ENCODE data around the gene RBM28.

Gene RBM28

DNA sequence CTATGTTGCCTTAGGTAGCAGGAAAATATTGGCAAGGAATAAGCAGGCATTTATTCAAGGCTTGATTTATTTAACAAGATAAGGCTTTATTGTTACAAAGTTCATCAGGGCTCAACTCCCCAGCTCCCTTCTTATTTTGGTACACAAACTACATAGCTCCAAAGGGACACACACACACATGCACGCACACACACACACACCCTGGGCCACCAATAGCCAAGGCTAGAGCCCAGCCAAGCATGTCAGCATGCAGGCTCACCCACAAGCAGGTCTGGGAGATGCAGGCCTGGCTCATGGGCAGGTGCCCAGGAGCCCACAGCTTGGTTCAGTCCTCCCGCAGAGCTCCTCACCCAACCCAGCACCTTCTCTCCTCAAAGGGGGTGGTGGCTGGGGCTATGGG is 79.2 kb downstream of the RBM28 start:
- H3K4me3 ChIP-seq (ENCODE audit: low read length) = no peak overlapping the region

DNA sequence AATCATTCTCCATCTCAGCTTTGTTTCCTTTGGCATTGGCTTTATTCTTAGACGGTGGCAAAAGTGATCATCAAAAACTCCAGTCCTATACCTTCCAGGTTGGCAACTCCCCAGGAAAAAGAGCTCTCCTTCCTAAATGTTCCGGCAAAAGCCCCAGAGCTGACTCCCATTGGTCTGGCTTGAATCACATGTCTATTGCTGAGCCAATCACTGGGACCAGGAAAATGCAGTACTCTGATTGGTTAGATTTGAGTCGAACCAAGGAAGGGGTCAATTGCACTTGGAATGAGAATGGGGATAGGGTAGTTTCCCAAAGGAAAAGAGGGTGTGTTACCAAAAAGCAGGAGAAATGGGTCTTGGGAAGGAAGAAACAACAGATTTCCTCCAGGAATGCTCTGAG is 80.3 kb downstream of the RBM28 start:
- no peak overlapping the region for H3K27ac ChIP-seq (ENCODE audit: low read length)
- H3K4me3 ChIP-seq (ENCODE audit: low read length) = no peak overlapping the region
- no peaks in the 10 kb centered on the region for H3K9me3 ChIP-seq (ENCODE audit: insufficient read depth, low read depth, low read length)

More for the DNA sequence above, 79.2 kb downstream of the RBM28 start:
- peaks cover 29% of the 10 kb centered on the region for H3K4me1 ChIP-seq (ENCODE audit: insufficient read depth, low read length)
- H3K27me3 ChIP-seq (ENCODE audit: insufficient read depth, low read length) = no peaks in the 10 kb centered on the region
- no peaks in the 10 kb centered on the region for H3K9me3 ChIP-seq (ENCODE audit: insufficient read depth, low read depth, low read length)
- no peaks in the 10 kb centered on the region for H3K36me3 ChIP-seq (ENCODE audit: insufficient read depth, low read depth, low read length)
- H3K9ac ChIP-seq (ENCODE audit: low read depth, low read length) = no peak overlapping the region
- H3K27ac ChIP-seq (ENCODE audit: low read length) = no peak overlapping the region

DNA sequence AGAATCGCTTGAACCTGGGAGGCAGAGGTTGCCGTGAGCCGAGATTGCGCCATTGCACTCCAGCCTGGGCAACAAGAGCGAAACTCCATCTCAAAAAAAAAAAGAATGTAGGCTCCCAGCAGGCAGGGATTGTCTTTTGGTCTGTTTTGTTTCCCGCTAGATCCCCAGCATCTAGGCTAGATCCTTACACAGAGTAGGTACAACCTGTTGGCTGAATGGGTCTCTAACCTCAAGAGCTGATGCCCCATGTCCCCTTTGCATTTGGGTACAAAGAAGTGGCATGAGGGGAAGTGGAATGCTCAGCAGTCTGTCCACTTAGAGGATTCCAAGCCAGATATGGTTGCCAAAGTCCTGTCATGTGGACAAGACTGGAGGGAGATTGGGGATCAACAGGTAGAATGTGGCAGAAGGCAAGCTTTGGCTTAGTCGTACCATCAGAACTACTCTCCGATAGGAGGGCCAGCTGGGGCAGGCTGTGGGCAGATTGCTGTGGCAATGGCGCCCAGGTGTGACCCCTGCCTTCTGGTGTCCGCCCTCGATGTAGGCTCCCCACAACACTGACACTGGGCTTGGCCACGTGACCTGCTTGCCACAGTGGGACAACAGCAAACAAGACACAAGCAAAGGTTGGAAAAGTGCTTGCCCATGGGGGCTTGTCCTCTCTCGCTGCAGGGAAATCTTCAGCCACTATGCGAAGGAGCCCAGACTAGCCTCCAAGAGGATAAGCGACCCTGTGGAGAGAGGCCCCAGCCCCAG is 81.3 kb downstream of the RBM28 start:
- H3K4me3 ChIP-seq (ENCODE audit: low read length) = no peak overlapping the region
- no peak overlapping the region for H3K9ac ChIP-seq (ENCODE audit: low read depth, low read length)
- H3K27me3 ChIP-seq (ENCODE audit: insufficient read depth, low read length) = no peaks in the 10 kb centered on the region
- peaks cover 28% of the 10 kb centered on the region for H3K4me1 ChIP-seq (ENCODE audit: insufficient read depth, low read length)
- H3K36me3 ChIP-seq (ENCODE audit: insufficient read depth, low read depth, low read length) = no peaks in the 10 kb centered on the region
- no peak overlapping the region for H3K27ac ChIP-seq (ENCODE audit: low read length)
- H3K9me3 ChIP-seq (ENCODE audit: insufficient read depth, low read depth, low read length) = no peaks in the 10 kb centered on the region

More for the DNA sequence above, 80.3 kb downstream of the RBM28 start:
- Histone ChIP-seq H3K9ac (ENCODE audit: low read depth, low read length) (no peak overlapping the region), H3K36me3 (ENCODE audit: insufficient read depth, low read depth, low read length) (no peaks in the 10 kb centered on the region), H3K27me3 (ENCODE audit: insufficient read depth, low read length) (no peaks in the 10 kb centered on the region), H3K4me1 (ENCODE audit: insufficient read depth, low read length) (peaks cover 33% of the 10 kb centered on the region)

DNA sequence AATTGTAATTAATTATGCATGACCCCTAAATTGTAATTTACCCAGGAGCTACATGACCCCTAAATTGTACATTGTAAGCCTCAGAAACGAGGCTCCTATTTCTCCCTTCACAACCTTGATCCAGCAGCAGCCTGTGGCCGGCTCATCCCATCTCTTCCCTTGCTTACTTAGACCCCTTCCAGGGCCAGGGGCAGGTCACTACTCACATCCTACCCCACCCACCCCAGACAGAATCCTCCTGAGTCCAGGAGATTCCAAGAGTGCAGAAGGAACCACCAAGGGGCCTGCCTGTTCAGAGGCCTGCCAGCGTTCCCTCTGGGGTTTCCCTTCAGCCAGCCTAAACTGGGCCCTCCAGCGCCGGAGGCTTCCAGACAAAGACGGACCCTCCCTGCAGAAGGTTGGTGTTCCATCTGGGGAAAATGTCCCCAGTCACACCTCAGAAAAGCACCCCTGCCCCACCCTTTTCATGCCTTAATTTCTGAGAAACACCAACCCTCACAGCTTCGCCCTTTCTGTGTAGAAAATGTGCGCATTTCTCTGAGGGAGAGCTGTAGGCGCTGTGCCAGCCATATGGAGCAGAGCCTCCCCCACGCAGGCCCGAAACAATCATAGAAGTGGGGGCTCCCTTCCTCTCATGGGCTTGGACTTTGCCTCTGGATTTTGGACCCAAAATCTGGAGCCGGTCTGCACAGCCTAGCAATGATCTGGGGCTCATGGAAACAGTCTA is 83.5 kb downstream of the RBM28 start:
- H3K27me3 ChIP-seq (ENCODE audit: insufficient read depth, low read length) = no peaks in the 10 kb centered on the region
- H3K4me1 ChIP-seq (ENCODE audit: insufficient read depth, low read length) = peaks cover 11% of the 10 kb centered on the region
- no peak overlapping the region for H3K9ac ChIP-seq (ENCODE audit: low read depth, low read length)
- H3K27ac ChIP-seq (ENCODE audit: low read length) = no peak overlapping the region
- H3K9me3 ChIP-seq (ENCODE audit: insufficient read depth, low read depth, low read length) = no peaks in the 10 kb centered on the region
- H3K4me3 ChIP-seq (ENCODE audit: low read length) = no peak overlapping the region
- no peaks in the 10 kb centered on the region for H3K36me3 ChIP-seq (ENCODE audit: insufficient read depth, low read depth, low read length)

DNA sequence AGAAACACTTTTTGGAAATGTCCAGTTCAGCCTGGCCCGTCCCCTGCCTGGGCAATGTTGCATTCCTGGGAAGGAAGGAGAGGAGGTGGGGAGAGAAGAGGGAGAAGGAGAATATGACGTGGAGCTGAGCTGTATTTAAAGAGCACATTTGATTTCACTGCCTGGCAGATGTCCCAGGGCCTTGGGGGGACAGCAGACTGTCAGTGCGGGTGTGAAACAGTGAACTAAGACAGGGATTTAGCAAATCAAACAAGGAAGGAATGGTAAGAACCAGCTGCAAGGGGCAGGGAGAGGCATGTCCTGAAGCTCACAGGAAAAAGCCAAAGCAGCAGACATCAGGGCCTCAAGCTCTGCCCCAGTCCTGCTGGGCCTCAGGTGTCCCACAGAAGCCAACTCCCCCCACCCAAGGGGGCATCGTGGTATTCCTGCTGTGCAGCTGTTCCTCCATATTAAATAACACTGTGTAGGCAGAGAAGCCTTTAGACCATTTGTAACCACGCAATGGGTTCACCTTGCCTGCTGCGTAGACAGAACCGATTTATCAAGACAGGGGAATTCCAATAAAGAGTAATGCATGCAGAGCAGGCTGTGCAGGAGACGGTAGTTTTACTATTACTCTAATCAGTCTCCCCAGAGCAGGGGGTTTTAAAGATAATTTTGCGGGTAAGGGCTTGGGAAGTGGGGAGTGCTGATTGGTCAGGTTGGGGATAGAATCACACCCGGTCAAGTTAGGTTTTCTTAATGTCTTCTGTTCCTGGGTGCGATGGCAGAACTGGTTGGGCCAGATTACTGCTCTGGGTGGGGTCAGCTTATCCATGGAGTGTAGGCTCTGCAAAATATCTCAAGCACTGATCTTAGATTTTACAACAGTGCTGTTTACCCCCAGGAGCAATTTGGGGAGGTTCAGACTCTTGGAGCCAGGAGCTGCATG is 84.3 kb downstream of the RBM28 start:
- H3K27me3 ChIP-seq (ENCODE audit: insufficient read depth, low read length) = no peaks in the 10 kb centered on the region
- H3K9me3 ChIP-seq (ENCODE audit: insufficient read depth, low read depth, low read length) = no peaks in the 10 kb centered on the region
- H3K36me3 ChIP-seq (ENCODE audit: insufficient read depth, low read depth, low read length) = no peaks in the 10 kb centered on the region
- H3K4me1 ChIP-seq (ENCODE audit: insufficient read depth, low read length) = peaks cover 11% of the 10 kb centered on the region
- no peak overlapping the region for H3K4me3 ChIP-seq (ENCODE audit: low read length)
- no peak overlapping the region for H3K9ac ChIP-seq (ENCODE audit: low read depth, low read length)
- H3K27ac ChIP-seq (ENCODE audit: low read length) = no peak overlapping the region

DNA sequence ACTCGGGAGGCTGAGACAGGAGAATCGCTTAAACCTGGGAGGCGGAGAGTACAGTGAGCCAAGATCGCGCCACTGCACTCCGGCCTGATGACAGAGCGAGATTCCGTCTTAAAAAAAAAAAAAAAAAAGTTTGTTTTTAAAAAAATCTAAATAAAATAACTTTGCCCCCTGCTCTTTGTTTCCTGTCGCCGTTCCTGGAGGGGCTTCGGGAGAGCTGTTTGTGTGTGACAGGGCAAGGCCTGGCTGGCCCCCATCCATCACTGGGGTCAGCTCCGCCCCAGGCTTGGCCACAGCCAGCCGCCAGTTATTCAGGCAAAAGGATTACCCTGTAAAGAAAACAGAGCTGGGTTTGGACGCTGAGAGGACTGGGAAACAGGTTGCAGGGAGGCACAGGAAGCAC is 86.2 kb downstream of the RBM28 start:
- no peak overlapping the region for H3K9ac ChIP-seq (ENCODE audit: low read depth, low read length)
- no peak overlapping the region for H3K27ac ChIP-seq (ENCODE audit: low read length)
- no peaks in the 10 kb centered on the region for H3K36me3 ChIP-seq (ENCODE audit: insufficient read depth, low read depth, low read length)
- H3K9me3 ChIP-seq (ENCODE audit: insufficient read depth, low read depth, low read length) = no peaks in the 10 kb centered on the region
- H3K27me3 ChIP-seq (ENCODE audit: insufficient read depth, low read length) = no peaks in the 10 kb centered on the region
- peaks cover 11% of the 10 kb centered on the region for H3K4me1 ChIP-seq (ENCODE audit: insufficient read depth, low read length)
- no peak overlapping the region for H3K4me3 ChIP-seq (ENCODE audit: low read length)

DNA sequence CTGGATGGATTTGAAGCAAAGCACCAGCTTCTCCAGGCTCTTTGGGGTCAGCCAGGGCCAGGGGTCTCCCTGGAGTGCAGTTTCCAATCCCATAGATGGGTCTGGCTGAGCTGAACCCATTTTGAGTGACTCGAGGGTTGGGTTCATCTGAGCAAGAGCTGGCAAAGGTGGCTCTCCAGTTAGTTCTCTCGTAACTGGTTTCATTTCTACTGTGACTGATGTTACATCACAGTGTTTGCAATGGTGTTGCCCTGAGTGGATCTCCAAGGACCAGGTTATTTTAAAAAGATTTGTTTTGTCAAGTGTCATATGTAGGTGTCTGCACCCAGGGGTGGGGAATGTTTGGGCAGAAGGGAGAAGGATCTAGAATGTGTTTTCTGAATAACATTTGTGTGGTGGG is 88.4 kb downstream of the RBM28 start:
- no peaks in the 10 kb centered on the region for H3K27me3 ChIP-seq (ENCODE audit: insufficient read depth, low read length)
- H3K27ac ChIP-seq (ENCODE audit: low read length) = no peak overlapping the region
- peaks cover 11% of the 10 kb centered on the region for H3K4me1 ChIP-seq (ENCODE audit: insufficient read depth, low read length)
- no peak overlapping the region for H3K4me3 ChIP-seq (ENCODE audit: low read length)
- no peaks in the 10 kb centered on the region for H3K36me3 ChIP-seq (ENCODE audit: insufficient read depth, low read depth, low read length)
- no peaks in the 10 kb centered on the region for H3K9me3 ChIP-seq (ENCODE audit: insufficient read depth, low read depth, low read length)
- H3K9ac ChIP-seq (ENCODE audit: low read depth, low read length) = no peak overlapping the region

DNA sequence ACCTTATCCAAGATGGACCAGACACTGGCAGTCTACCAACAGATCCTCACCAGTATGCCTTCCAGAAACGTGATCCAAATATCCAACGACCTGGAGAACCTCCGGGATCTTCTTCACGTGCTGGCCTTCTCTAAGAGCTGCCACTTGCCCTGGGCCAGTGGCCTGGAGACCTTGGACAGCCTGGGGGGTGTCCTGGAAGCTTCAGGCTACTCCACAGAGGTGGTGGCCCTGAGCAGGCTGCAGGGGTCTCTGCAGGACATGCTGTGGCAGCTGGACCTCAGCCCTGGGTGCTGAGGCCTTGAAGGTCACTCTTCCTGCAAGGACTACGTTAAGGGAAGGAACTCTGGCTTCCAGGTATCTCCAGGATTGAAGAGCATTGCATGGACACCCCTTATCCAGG is 89.2 kb downstream of the RBM28 start:
- no peak overlapping the region for H3K9ac ChIP-seq (ENCODE audit: low read depth, low read length)
- peaks cover 4% of the 10 kb centered on the region for H3K4me1 ChIP-seq (ENCODE audit: insufficient read depth, low read length)
- H3K4me3 ChIP-seq (ENCODE audit: low read length) = no peak overlapping the region
- H3K9me3 ChIP-seq (ENCODE audit: insufficient read depth, low read depth, low read length) = no peaks in the 10 kb centered on the region
- no peaks in the 10 kb centered on the region for H3K36me3 ChIP-seq (ENCODE audit: insufficient read depth, low read depth, low read length)
- no peaks in the 10 kb centered on the region for H3K27me3 ChIP-seq (ENCODE audit: insufficient read depth, low read length)
- no peak overlapping the region for H3K27ac ChIP-seq (ENCODE audit: low read length)

DNA sequence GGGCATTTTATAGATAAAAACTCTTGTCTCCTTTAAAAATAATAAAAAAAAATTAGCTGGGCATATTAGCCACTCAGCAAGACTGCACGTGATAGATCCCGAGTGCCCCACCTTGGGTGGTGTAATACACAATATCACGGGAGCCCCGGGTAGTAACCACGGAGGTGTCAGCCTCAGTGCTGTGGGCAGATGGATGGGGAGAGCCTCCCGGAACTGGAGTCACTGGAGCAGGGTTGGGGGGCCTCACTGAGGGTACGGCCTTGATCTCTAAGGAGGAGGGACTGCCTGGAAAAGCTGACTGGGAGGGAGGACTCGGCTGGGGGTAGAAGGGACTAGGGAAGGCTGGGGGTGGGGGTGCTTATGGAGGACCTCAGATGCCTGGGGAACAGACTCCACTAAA is 90.0 kb downstream of the RBM28 start:
- Histone ChIP-seq H3K36me3 (ENCODE audit: insufficient read depth, low read depth, low read length) (no peaks in the 10 kb centered on the region), H3K27ac (ENCODE audit: low read length) (no peak overlapping the region), H3K9ac (ENCODE audit: low read depth, low read length) (no peak overlapping the region), H3K9me3 (ENCODE audit: insufficient read depth, low read depth, low read length) (no peaks in the 10 kb centered on the region), H3K4me3 (ENCODE audit: low read length) (no peak overlapping the region), H3K27me3 (ENCODE audit: insufficient read depth, low read length) (no peaks in the 10 kb centered on the region), H3K4me1 (ENCODE audit: insufficient read depth, low read length) (no peaks in the 10 kb centered on the region)

DNA sequence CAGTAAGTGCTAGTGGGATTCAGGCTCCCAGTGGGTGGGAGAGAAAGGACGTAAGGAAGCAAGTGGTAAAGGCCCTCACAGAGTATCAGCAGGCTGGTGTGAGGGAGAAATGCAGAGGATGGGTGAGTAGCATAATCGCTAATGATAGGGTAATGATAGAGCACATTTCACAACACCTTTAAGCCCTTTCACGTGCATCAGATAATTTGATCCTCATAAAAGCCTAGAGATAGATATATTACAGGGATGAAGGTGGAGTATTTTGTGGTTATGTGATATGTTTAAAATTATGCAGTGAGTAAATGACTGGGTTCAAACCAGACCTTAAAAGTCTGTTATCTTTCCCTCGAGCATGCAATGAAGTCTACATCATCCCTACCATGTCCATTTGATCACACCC is 92.4 kb downstream of the RBM28 start:
- Histone ChIP-seq H3K9ac (ENCODE audit: low read depth, low read length) (no peak overlapping the region), H3K27me3 (ENCODE audit: insufficient read depth, low read length) (no peaks in the 10 kb centered on the region), H3K4me3 (ENCODE audit: low read length) (no peak overlapping the region), H3K27ac (ENCODE audit: low read length) (no peak overlapping the region), H3K36me3 (ENCODE audit: insufficient read depth, low read depth, low read length) (no peaks in the 10 kb centered on the region), H3K4me1 (ENCODE audit: insufficient read depth, low read length) (no peaks in the 10 kb centered on the region), H3K9me3 (ENCODE audit: insufficient read depth, low read depth, low read length) (no peaks in the 10 kb centered on the region)
